GM23248 (cell line): ENCODE measurements around the gene MMP28.

Source experiments
- EZH2 ChIP-seq: fragments of 200-600 bp; sonication (generic); IDR thresholded peaks from 2 replicates; pipeline ENCODE4 v1.6.1; 2018; ENCODE audit warnings: antibody characterized with exemption, mild to moderate bottlenecking; ENCODE audit not compliant: insufficient read depth, poor library complexity, severe bottlenecking
- EZH2phosphoT487 ChIP-seq: fragments of 200-600 bp; sonication (generic); IDR thresholded peaks from 2 replicates; pipeline ENCODE4 v1.6.1; 2018; ENCODE audit warnings: antibody characterized with exemption, moderate library complexity, mild to moderate bottlenecking, low read depth; ENCODE audit not compliant: insufficient read depth

DNA sequence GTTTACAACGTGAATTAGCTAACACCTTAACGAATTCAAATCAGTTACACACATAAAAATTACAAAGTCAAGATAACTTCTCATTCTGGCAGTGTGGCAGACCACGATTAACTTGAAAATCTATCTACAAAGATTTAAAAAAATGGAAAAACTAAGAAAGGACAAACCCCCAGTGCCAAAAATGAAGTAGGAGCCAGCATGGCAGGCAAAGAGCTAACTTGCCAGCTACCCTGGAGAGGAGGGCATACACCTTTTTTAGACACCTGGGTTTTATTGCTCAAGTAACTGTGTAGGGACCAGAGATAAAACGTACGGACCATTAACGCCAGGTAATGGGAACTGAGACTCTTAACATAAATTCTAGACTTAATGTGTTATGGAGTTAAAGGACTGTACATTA, 16.3 kb upstream of the MMP28 start:
- no peak for TF ChIP-seq EZH2
- TF ChIP-seq EZH2phosphoT487: no peak
